ENCODE measurements around the gene SEMA4C. TPM values are rescaled to one million over a fixed set of nuclear protein-coding genes. Genes with fewer than 3 reads are reported as not detected.

The SEMA4C gene
- total RNA-seq, 2 donors from 2014 or later, result 82.5 to 92.1 TPM

- DNase-seq, result peak; percentile 93
- WGBS, 2 experiments (ENCODE audit: insufficient coverage in 1 of 2, insufficient read length in 1 of 2), result 0% methylated on average over 15 to 76 of the region's 76 CpGs
- peaks cover 26% of the 10 kb centered on the region for H3K36me3 Mint-ChIP-seq (ENCODE audit: low read depth)
- peak overlapping the region; percentile 93 for H3K4me3 ChIP-seq (ENCODE audit: low read length)
- H3K36me3 ChIP-seq (ENCODE audit: control insufficient read depth, insufficient read depth, low read length), result peaks cover 39% of the 10 kb centered on the region
- peaks cover 28% of the 10 kb centered on the region for H3K4me1 Mint-ChIP-seq
- H3K9me3 ChIP-seq (ENCODE audit: control insufficient read depth, low read length), result no peaks in the 10 kb centered on the region
- no peaks in the 10 kb centered on the region for H3K9me3 Mint-ChIP-seq
- peak overlapping the region; percentile 83 for H3K4me3 Mint-ChIP-seq
- no peaks in the 10 kb centered on the region for H3K27me3 Mint-ChIP-seq (ENCODE audit: insufficient read depth)
- peak overlapping the region; percentile 98 for H3K27ac ChIP-seq (ENCODE audit: low read depth, low read length)
- peak overlapping the region; percentile 92 for H3K27ac Mint-ChIP-seq
- H3K4me1 ChIP-seq (ENCODE audit: control insufficient read depth, insufficient read depth, low read length), result peaks cover 11% of the 10 kb centered on the region
- H3K27me3 ChIP-seq (ENCODE audit: control insufficient read depth, insufficient read depth, low read length, poor library complexity, severe bottlenecking), result no peaks in the 10 kb centered on the region
- H3K9ac ChIP-seq (ENCODE audit: extremely low read depth, low read length, poor library complexity, severe bottlenecking), result peak overlapping the region; percentile 96
- peak; percentile 85 for TF ChIP-seq CTCF (conservative IDR thresholded peaks at IDR 0.05)
Observed at GRCh38 chr2:96868555-96869280, 1.2 kb downstream of the SEMA4C start.

GRCh38 chr2:96867756-96868554 is 1.9 kb downstream of the SEMA4C start:
- Histone ChIP-seq H3K36me3 (ENCODE audit: control insufficient read depth, insufficient read depth, low read length) (peaks cover 46% of the 10 kb centered on the region), H3K9me3 (ENCODE audit: control insufficient read depth, low read length) (no peaks in the 10 kb centered on the region), H3K4me3 (ENCODE audit: low read length) (peak overlapping the region; percentile 93), H3K27ac (ENCODE audit: low read depth, low read length) (peak overlapping the region; percentile 98), H3K27me3 (ENCODE audit: control insufficient read depth, insufficient read depth, low read length, poor library complexity, severe bottlenecking) (no peaks in the 10 kb centered on the region), H3K4me1 (ENCODE audit: control insufficient read depth, insufficient read depth, low read length) (peaks cover 4% of the 10 kb centered on the region), H3K9ac (ENCODE audit: extremely low read depth, low read length, poor library complexity, severe bottlenecking) (peak overlapping the region; percentile 96)
- WGBS, 2 experiments (ENCODE audit: insufficient coverage in 1 of 2, insufficient read length in 1 of 2), result 19 to 30% methylated on average over 9 to 27 of the region's 27 CpGs
- Mint-ChIP-seq H3K27ac (peak overlapping the region; percentile 92), H3K4me1 (peaks cover 21% of the 10 kb centered on the region), H3K4me3 (peak overlapping the region; percentile 83), H3K27me3 (ENCODE audit: insufficient read depth) (no peaks in the 10 kb centered on the region), H3K9me3 (no peaks in the 10 kb centered on the region), H3K36me3 (ENCODE audit: low read depth) (peaks cover 33% of the 10 kb centered on the region)
- TF ChIP-seq CTCF (conservative IDR thresholded peaks at IDR 0.05), result no peak
- DNase-seq, result peak; percentile 63

GRCh38 chr2:96866986-96867755 is 2.7 kb downstream of the SEMA4C start:
- no peak for TF ChIP-seq CTCF (conservative IDR thresholded peaks at IDR 0.05)
- Mint-ChIP-seq H3K36me3 (ENCODE audit: low read depth) (peaks cover 34% of the 10 kb centered on the region), H3K4me3 (peak overlapping the region; percentile 83), H3K9me3 (no peaks in the 10 kb centered on the region), H3K4me1 (peaks cover 16% of the 10 kb centered on the region), H3K27ac (peak overlapping the region; percentile 92), H3K27me3 (ENCODE audit: insufficient read depth) (no peaks in the 10 kb centered on the region)
- Histone ChIP-seq H3K27ac (ENCODE audit: low read depth, low read length) (no peak overlapping the region), H3K27me3 (ENCODE audit: control insufficient read depth, insufficient read depth, low read length, poor library complexity, severe bottlenecking) (no peaks in the 10 kb centered on the region), H3K4me3 (ENCODE audit: low read length) (peak overlapping the region; percentile 93), H3K4me1 (ENCODE audit: control insufficient read depth, insufficient read depth, low read length) (no peaks in the 10 kb centered on the region), H3K9ac (ENCODE audit: extremely low read depth, low read length, poor library complexity, severe bottlenecking) (peak overlapping the region; percentile 96), H3K9me3 (ENCODE audit: control insufficient read depth, low read length) (no peaks in the 10 kb centered on the region), H3K36me3 (ENCODE audit: control insufficient read depth, insufficient read depth, low read length) (peaks cover 48% of the 10 kb centered on the region)
- WGBS, 2 experiments (ENCODE audit: insufficient coverage in 1 of 2, insufficient read length in 1 of 2), result 91 to 96% methylated on average over 6 to 22 of the region's 22 CpGs
- no peak for DNase-seq
